CD4-positive, alpha-beta T cell treated with Interleukin-1 beta for 1 hour (primary cell): ENCODE results near the gene SCN3B.

Experiments
- DNase-seq, 2 donors: peaks; one replicate each; pipeline ENCODE4 v3.0.0-alpha.2; 2020 to 2022

Gene SCN3B

DNA sequence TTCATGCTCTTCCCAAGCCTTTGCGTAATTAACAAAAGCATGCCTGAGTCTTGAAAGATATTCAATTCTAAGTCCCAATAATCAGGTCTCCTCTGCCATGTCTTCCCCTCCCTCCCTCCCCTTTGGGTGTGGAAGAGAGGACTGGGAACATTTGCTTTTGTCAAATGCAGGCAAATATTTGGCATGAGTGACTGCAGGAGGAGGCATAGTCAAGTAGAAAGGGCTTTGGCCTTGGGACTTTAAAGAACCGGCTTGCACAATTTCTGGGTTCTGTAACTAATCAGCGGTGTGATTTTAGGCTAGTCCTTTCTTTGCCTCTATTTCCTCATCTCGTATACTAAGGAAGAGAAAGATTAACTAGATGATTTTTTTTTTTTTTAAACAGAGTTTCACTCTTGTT is 59.5 kb downstream of the SCN3B start:
- DNase-seq, result no peak

DNA sequence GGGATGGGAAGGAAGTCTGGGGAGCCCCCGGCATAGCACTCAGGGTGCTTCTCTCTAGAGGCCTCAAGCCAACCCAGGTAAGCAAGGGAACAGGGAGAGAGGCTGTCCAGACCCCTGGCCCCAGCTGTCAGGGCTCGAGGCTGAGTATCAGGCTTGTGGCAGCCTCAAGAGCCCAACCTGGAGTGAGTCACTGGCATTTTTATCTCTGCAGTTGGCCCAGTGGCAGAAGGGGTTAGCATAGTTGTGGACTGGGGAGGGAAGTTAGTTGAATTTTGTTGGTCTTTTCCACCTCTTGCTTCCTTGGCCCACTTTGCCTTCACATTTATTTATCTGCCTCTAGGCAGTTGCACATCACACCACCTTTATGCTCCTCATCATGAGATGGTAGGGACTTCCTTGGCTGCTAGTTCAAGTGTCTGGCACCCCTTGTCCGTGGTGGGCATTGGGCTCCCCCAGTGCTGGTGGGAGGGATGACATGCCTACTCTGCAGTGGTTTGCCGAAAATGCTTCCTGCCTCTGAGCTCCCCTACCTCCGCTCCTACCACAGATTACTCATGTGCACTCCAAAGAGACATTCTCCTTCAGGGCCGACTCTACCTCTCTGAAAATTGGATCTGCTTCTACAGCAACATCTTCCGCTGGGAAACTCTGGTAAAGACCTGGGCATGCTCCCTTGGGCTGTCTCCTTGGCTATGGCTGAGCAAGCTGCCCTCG is 60.1 kb downstream of the SCN3B start:
- DNase-seq, result no peak

GRCh38 chr11:123593570-123593969 is 60.9 kb downstream of the SCN3B start:
- no peak for DNase-seq

DNA sequence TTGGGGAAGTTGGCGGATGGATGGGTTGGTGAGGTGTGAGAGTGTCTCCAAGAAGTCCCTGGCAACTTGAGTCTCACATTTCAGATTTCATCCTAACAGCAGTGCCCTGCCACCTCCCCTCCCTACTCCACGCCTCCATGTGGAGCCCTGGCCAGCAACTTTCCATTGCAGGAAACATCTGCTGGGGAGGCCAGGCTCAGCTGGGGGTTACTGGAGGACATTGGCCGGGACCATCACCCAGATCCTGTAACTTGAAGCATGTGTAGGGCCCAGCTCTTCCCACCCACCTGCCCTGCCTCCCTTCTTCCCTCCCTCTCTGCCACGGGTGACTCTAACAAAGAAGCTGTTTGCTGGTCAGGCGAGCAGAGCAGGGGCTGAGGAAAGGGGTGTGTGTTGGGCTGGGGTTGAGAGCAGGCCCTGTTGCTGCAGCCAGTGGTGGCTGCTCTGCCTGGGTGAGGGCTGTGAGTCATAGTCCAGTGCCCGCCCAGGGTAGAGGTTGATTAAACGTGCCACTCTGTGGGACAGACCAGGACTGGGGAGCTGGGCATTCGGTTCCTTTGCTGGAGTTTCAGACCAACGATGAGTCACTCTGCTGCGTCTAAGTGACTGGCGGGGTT is 64.0 kb downstream of the SCN3B start:
- DNase-seq, result no peak

GRCh38 chr11:123588864-123589262 is 65.6 kb downstream of the SCN3B start:
- DNase-seq, result no peak

- no peak for DNase-seq
These were observed 66.1 kb downstream of the SCN3B start for GRCh38 chr11:123588117-123588863.

DNA sequence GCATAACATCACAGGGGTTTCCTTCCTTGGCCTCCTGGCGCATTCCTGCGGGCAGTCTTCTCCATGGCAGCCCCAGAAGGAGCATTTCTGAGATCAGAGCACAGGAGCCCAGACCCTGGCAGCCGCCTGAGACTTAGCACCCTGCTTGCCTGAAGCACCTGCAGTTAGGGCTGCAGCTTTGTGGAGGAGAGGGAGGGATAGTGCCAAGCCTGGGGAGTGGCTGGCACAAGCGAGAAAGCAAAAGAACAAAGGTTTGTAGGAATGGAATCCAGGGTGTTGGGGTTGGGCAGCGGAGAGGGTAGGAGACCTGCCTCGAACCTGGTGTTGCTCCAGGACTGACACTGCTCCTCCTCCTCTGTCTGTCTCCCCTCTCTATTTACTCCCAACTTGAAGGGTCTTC is 66.9 kb downstream of the SCN3B start:
- DNase-seq, result no peak

DNA sequence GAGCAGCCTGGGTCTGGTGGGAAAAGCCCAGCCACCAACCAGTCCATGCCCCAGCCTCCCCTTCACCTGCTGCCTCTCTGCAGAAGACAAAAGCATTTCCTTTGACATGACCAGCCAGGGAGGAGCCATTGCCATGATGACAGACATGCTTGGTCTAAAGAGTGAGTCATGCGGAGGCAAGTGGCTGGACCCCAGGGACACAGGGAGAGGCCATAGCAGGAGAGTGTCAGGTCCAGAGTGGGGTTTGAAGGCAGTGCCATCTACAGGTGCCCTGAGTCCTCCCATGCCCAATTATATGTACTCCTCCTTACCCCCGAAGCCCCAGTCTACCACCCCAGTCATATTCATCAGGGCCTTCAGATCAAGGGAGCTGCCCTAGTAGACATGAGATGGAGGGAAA is 67.4 kb downstream of the SCN3B start:
- no peak for DNase-seq

DNA sequence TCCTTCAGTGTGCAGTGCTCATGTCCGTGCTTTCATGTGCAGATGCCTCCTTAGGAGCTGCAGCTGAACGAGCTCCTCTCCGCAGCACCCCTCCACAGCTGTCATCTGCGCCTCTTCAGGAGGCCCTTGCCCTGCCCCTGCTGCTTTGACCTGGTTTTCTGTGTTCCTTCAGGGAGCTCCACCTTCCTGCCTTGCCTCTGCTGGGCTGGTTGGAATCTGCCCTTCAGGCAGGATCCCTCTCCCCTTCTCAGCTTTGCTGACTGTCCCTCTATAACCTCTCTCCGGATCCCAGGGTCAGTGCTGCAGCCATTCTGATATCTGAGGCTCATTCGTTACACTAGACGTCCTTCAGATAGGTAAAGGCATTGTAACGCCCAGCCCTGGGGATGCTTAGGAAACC is 67.9 kb downstream of the SCN3B start:
- no peak for DNase-seq

- no peak for DNase-seq
These were observed 68.7 kb downstream of the SCN3B start for GRCh38 chr11:123585706-123586105.

DNA sequence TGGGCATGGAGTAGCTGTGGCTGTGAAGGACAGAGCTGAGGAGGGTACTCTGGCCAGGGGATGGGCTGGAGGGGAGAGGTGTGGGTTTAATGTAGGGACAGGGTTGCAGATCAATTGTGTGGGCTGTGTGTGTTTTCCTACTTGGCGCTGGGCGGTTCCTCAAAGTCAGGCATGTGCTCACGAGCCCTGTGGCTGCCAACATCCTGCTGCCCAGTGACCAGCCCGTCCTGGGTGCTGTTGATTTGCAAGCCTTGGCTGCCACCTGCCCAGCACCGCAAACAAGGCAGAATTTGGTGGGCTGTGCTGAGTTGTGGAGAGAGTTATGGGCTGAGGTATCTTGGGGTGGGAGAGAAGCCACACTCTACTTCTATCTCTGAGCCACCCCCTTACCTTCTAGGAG is 69.2 kb downstream of the SCN3B start:
- DNase-seq, result no peak

DNA sequence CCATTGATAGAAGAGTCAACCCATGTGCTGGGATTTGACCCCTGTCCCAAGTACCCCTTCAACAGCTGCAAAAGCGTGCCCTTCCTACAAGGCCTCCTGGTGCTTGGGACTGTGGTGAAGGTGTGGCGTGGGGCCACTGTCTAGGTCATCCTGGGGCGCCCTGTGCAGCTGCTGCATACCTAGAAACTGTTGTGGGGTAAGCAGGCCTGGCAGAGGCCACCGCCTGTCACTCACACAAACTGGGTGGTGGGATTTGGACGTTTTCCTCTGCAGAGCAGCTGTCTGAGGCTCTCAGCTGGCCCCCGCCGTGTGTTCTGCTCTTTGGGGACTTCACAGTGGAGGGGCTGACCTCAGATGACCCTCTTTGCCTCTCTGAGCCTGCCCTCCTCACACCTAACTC is 69.7 kb downstream of the SCN3B start:
- DNase-seq, result no peak

- DNase-seq, result no peak
These were observed 70.2 kb downstream of the SCN3B start for GRCh38 chr11:123584186-123584585.

- no peak for DNase-seq
These were observed 71.4 kb downstream of the SCN3B start for GRCh38 chr11:123582992-123583504.

DNA sequence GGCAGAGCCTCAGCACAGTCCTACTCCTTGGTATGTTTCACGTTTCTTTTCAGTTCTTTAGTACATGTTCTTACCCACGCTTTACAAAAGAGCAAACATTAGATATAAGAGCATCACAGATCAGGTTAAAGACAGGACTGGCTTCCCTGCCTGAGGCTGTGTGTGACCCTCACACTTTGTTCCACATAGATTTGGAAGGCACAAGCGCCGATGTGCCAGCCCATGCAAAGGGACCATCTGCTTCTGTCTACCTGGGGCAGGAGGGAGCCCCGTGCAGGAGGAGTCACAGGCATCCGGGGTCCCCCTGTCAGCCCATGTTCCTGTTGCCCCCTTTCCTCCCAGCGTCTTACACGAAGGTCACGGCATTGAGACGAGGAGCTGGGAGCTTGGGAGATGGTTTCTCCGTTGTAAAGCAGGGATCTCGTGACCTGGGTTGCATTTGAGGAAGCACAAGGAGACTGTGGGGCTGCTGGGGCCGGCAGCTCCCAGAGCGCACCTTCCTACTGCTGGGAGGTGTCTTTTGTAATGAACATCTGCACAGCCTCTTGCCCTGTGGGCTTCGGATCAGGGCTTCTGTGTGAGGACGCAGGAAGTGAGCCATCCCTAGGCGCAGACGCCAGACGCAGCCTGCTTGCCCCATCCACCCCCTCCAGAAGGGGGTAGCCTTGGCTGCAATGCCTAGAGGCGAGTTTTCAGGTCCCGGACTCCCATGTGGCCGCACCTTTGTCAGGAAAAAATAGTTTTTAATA is 72.6 kb downstream of the SCN3B start:
- no peak for DNase-seq

DNA sequence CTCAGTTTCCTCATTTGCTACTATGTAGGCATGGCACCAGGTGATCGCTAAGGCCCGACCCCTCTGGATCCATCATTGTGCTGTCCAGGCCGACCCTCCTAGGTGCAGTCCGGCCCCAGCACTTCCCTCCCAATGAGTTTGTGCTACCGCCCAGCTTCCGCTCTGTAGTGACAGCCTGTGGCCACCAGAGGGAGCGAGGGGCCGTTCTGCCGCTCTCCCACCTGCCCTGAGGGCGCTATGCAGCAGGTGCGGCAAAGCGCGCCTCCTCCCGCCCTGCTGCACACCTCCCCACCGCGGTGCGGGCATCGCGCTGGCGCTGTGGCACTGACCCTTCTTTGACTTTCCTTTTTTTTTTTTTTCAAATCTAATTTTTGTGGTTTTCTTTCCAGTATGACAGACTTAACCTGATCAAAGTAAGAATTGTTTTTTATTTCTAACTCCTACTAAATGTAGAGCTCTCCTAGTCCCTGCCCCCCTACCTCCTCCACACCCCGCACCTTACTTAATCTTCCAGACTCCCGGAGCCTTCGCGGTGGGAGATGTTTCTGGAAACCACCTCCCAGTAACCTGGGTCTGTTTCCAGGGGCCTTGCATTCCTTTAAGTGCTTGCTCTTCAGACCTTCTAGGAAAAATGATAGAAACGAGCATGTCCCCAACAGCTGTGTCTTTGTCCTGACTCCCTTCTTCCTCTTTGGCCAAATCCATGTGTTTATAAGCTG is 73.7 kb downstream of the SCN3B start:
- DNase-seq, result peak; percentile 61 to 64

DNA sequence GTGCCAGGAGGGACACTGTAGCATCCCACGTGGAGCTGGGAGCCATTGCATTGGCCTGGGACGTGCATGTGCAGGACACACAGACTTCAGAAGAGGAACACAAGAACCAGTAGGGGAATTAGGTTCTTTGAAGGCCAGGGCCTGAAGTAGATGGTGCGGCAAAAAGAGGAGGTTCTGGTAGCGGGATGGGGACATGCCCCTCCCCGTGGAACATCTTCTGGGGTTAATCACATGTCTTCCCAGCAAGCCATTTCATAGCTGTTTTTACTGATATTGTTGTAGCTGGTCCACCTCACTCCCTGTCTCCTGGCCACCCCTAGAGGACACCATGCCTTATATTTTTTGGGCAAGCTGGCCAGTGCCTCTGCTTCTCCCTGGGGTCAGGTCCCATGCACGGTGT is 74.3 kb downstream of the SCN3B start:
- no peak for DNase-seq

GRCh38 chr11:123579482-123579812 is 75.0 kb downstream of the SCN3B start:
- no peak for DNase-seq
